ENCODE results near the gene HOXD13.
A peak's percentile ranks its signal among the peaks of the same experiment; 100 is the strongest.

The HOXD13 gene

DNA sequence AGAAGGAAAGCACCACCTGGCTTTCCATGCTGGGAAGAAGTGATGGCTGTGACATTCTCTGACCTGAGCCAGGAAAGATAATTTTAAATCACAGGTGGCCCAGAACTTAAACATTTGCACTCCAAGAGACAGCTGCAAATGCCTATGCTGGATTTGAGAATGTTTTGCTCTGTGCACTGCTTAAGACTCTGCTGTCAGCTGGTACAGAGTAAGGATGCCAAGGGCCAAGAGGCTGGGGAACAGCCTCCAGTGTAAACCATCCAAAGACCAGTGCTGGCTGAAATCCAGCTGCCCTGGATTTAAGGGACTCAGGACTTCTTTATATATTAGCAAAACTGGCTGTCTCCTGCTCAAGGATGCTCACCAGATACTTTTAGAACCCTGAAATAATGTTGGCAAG, 40.9 kb downstream of the HOXD13 start:
- no peak for DNase-seq

DNA sequence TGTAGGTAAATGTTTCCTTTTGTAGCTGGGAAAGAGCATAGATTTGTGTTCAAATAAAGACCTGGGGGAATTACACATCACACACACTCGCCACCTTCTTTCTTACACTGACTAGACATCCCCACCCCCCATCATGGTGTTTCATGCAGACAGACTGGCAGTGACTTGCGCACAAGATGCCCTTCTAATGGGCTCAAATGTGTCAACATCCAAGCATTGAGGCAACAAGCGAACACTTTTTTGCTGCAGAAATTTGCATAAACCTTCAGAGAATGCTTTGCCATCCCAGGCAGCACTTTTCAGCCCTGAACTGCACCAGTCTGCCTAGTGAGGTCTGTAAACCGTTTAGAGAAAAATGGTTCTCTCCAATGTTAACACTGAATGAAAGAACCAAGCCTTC, 41.5 kb downstream of the HOXD13 start:
- DNase-seq = no peak

DNA sequence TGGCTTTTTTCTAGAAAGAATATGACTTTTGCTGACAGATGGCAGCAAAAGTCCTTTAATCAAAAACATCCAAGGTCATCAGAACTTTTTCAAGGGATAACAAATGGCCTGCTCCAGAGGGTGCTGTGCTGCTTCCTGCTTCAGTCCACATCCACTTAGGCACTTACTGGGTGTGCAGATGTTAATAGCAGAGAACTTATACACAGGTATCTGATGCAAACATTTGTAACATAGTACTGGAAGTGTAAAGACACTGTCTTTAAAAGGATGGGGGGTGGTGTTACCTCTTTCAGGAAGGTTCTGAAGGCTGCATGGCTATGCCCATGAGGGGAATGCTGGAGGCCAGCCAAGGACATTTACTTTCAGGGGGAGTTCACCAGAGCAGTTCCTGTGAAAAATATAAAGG, 42.5 kb downstream of the HOXD13 start:
- no peak for DNase-seq

DNA sequence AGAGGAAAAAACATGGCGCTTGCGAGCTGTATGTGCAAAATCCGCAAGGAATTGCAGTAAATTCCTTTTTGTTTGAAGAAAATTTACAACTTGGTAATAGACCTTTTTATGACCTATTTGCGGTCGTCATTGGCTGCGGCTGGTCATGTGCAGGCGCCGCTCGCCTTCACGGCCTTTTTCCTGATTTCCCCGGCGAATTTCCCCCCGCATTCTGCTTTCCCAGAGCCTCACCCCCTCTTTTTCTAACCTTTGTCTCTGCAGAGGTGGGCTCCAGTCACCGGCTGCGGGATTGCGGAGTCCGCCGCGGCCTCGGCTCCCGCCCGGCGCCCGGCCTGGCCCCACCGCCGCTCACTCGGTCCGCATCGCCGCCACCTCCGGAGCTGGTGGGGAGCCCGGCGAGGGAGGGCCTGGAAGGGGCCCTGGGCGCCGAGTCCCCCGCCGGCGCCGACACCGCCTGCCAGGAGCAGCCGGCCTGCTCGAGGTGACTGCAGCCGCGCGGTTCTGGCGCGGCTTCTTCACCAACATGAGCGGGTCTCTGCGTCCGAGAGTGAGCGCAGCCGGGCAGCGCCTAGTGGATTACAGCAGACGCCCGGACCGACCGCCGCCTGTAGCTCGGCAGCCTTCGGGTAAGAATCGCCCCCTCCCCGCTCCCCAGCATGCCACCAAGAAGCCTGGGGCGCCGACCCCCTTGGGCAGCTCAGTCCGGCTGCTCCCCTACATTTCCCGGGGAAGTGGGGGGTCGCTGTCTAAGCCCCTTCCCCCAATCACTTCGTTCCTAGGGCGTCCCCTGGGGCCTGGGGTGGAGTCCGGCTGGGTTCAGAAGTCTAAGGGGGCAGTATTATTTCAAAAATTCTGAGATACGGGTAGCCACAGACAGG, 44.1 kb downstream of the HOXD13 start:
- no peak for DNase-seq

DNA sequence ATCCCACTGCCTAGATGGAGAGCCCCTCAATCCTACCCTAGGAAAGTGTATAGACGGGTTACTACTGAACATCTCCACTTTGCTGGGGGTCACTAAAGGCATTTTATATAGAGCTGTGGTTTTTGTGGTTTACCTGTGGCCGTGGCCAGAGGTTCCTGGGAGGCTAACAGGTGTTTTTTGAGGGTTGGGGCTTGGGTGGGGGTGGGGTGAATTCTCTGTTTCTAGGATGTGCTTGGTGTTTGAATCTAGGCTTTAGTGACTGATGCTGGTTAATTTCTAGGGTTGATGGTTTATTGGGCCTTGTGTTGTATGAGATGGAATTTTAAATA, 44.7 kb downstream of the HOXD13 start:
- no peak for DNase-seq

GRCh38 chr2:176137906-176138305, 45.4 kb downstream of the HOXD13 start:
- DNase-seq = no peak

DNA sequence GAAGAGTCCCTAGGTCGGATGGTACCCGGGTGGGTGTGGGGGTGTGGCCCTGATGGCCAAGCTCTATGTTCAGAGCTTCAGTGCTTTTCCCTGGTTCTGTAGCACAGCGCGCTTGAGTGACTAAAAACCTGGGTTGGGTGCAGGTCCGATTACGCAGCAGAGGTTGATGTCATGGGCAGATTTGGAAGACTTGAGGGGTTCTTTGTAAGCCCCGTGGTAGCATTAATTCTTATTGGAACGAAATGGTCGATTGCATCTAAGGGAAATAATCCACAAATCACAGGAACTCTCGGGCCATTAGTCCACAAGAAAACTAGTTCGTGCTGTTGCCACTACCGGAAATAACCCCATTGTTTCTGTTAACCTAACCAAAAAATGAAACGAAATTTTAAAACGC, 46.0 kb downstream of the HOXD13 start:
- DNase-seq = no peak

GRCh38 chr2:176138923-176139660, 46.6 kb downstream of the HOXD13 start:
- no peak for DNase-seq

GRCh38 chr2:176139661-176140512, 47.4 kb downstream of the HOXD13 start:
- no peak for DNase-seq

DNA sequence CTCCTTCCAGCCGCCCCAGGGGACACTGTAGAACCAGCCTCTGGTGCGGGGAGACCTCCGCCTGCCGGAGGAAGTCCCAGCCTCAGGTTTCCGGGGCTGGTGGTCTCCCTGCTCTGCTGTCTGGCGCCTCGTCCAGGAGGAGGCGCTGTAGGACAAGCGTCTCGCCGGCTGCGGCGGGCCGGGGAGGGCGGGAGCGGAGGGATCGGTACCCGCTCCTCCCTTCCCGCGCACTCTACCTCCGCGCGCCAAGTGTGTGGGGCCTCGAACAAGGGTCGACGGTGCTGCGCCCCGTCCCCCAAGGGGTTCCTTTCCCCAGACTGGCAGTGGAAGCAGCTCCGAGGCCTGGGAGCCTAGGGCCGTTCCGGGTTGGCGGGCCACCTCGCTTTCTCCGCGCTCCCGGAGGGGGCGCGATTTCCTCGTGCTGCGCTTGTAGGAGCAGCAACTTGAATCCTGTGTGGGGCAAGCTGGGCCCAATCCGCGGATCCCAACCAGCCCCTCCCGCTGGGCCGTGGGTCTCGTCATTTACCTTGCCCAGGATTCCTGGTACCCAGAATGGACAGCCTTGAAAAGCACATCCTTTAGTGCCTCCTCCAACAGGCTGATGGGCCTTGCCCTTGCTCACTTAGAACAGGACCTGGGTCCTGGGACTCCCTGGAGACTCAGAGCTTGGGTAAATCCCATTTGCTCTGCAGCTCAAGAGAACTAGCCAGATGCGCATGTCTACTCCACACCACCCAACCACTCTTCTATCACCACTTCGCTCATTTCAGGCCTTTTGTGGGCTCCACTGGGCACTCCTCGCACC, 48.2 kb downstream of the HOXD13 start:
- DNase-seq = peak; percentile 89

DNA sequence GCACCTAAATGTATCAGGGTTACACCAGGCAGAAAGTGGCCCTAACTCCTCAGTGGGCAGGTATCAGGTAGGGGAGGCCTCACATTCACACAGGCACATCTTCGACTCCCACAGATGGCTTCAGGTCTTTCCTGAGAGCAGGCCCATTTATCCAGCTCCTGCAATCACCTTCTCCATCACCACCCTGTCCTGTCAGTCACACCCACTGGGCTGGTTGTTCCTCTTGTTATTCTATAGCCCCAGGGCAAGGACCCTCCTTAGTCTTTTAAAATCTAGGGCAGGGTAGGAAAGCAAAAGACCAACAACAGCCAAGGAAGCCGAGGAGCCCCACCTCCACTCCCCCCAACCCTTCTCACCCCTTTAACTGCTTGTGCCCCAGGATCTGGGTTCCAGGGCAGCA, 49.8 kb downstream of the HOXD13 start:
- no peak for DNase-seq

Measured in DMS153 (cell line).